HL-60 (cell line): ENCODE results near the gene LRP1B.

Source experiments
- CTCF ChIP-seq: IDR thresholded peaks from one replicate; pipeline ENCODE4 v1.5.1; 2011; ENCODE audit warnings: low read length, control low read depth, inconsistent platforms; ENCODE audit not compliant: insufficient read depth
- POLR2AphosphoS5 ChIP-seq: IDR thresholded peaks from 2 replicates; pipeline ENCODE4 v1.6.1; 2012; ENCODE audit warnings: low read depth
- REST ChIP-seq: IDR thresholded peaks from 2 replicates; pipeline ENCODE4 v1.6.1; 2012; ENCODE audit warnings: low read depth; ENCODE audit not compliant: insufficient replicate concordance

- TF ChIP-seq POLR2AphosphoS5 (no peak), CTCF (no peak), REST (no peak)
Observed at GRCh38 chr2:141724426-141724825, 406.4 kb downstream of the LRP1B start.
